IPS-NIHi7 (cell line): Measurements from ENCODE around the gene LSG1.

ENCODE experiments used
- DNase-seq: peaks from one replicate; pipeline ENCODE4 v3.0.0; 2012; ENCODE audit warnings: mixed read lengths; ENCODE audit errors: extremely low spot score

The LSG1 gene

GRCh38 chr3:194671900-194672808, at the start of gene LSG1:
LSG1 (minus strand) TSS chr3:194672191; CDS start chr3:194672162, 29 bp downstream.
- peak; percentile 90 for DNase-seq

- DNase-seq = no peak
Measured at GRCh38 chr3:194720048-194720447, 48.1 kb upstream of the LSG1 start.

DNA sequence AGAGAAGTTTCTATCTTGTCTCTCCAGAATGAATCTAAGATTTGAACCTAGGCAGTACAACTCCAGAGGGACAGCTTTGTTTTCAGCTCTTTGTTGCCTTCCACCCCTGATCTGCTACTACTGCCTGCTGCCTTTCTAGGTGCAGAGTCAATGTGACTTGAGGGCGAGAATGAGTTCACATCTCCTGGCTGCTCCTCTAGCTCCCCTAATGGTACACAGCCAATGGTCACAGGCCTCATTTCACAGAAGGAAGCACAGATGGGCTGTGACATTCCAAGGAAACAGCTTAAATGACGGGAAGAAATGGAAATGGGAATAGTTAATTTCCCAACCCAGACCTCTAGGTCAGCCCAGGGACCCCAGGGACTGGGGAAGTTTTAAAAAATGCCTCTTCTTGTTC, 46.1 kb upstream of the LSG1 start:
- no peak for DNase-seq

DNA sequence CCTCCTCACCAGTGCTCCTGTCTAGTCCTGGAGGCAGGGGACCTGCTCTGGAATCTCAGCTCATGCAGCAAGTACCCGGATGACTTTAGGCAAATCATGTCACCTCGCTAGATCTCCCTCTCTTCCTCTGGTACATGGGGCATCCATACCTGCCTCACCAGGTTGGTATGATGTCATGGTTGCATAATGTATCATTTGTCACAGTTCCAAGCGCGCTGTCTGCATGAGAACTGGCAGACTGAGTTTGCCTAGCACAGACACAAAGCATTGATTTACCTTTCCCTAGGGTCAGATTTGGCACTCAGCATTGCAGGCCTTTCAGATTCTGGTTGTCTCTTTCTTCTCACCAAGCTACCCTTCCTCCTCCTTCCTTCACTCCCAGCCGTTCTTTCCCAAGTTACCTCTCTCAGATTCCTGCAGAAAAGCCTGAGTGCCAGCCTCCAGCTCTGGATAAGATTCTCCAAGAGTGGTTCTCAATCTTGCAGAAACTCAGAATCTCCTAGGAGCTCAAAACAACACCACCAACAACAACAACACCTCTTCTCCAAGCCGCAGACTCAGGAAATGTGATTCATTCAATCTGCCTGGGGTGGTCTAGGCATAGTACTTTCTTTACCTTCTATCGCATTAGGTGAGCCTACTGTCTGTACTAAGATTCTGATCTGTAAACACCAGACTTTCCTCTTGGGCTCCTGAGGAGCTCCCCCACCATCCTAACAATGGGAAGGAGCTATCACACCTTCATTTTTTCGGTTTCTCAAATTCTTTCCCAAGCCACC, 43.2 kb upstream of the LSG1 start:
- no peak for DNase-seq

- DNase-seq = no peak
Measured at GRCh38 chr3:194714564-194714963, 42.6 kb upstream of the LSG1 start.

DNA sequence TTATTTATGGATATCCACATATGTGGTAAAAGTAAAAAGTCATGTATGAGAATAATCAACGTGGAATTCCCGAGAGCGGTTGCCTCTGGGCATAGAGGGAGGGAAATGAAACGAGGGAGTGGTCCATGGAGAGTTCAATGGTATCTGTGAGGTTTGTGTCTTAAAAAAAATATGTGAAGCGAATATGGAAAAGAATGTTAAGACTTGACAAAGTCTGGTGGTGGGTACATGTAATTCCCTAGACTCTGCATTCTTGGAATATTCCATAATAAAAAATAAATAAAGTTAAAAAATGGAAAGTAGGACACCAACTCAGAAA, 42.1 kb upstream of the LSG1 start:
- no peak for DNase-seq

GRCh38 chr3:194713299-194714136, 41.5 kb upstream of the LSG1 start:
- DNase-seq = no peak

DNA sequence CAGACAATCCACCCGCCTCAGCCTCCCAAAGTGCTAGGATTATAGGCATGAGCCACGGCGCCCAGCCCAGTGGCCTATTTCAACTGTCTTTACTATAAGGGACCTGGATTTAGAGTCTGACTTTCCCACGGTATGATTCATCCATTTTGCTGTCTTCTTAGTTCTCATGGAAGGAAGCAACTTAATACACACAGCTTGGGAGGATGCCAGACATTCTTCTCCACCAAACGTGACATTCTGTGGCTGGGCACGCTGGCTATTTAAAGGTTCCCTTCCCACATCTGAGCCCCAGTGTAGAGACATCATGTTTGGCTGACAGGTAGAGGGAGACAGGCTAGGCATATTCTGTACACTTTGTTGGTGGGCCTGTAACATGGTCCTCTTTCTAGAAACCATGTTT, 39.9 kb upstream of the LSG1 start:
- no peak for DNase-seq

GRCh38 chr3:194711286-194711685, 39.3 kb upstream of the LSG1 start:
- DNase-seq = no peak

DNA sequence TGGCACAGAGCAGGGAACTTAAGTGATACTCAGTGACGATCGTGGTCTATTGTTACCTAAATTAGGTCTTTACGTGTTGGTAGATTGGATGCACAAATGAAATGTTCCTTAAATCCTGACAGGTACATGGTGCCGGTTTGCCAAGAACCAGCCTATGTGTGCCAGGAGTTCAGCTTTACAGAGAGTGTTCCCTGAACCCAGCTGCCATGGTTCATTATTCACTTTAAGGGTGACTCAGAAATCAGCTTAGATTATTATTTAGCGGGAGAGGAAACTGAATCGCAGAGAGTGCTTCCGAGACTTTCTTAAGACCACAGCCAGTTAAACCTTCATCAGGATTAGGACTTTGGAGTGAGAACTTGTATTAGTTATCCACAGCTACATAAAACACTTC, 35.2 kb upstream of the LSG1 start:
- no peak for DNase-seq

DNA sequence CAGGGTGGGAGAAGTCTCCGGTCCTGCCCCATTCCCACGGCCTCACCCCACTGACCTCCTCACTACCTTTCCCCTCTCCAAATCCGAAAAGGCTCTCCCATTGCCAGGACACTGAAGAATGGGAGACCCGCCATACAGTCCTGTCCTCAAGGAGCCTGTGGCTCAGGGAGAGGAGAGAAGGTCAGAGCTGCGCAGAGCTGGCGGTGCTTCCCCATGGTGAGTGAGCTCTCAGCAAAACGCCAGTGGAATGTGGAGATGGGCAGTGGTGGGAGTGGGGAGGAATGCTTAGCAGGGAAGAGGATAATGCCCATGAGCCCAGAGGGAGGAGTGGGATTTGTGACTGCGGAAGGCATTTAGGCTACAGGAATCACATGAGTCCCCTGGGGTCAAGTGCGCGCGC, 33.8 kb upstream of the LSG1 start:
- DNase-seq = no peak

- no peak for DNase-seq
Measured at GRCh38 chr3:194705227-194705626, 33.2 kb upstream of the LSG1 start.

- no peak for DNase-seq
Measured at GRCh38 chr3:194702545-194702944, 30.6 kb upstream of the LSG1 start.

GRCh38 chr3:194696702-194697101, 24.7 kb upstream of the LSG1 start:
- no peak for DNase-seq

GRCh38 chr3:194691481-194692283, 19.7 kb upstream of the LSG1 start:
- no peak for DNase-seq

- no peak for DNase-seq
Measured at GRCh38 chr3:194690501-194691372, 18.7 kb upstream of the LSG1 start.

GRCh38 chr3:194689493-194689944, 17.5 kb upstream of the LSG1 start:
- DNase-seq = no peak

DNA sequence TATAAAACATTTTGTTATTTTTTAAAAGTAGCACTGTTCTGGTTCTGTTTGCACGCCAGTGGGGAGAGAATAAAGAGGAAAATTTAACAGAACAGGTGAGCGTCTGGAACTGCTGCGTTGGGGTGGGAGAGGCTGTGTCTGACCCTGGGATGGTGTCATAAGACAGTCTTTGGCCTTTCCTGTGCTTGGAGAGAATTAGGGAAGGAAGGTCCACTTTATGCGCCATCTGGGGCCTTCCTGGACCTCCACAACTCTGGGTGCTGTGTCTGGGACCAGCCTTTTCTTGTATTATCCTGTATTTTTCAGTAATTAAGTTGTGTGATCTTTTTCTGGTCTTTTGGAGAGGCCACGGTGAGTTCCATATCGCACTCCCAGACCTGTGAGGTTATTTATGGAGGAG, 17.0 kb upstream of the LSG1 start:
- no peak for DNase-seq

- DNase-seq = peak; percentile 70
Measured at GRCh38 chr3:194688200-194688740, 16.3 kb upstream of the LSG1 start.

- DNase-seq = peak; percentile 71
Measured at GRCh38 chr3:194687638-194688199, 15.7 kb upstream of the LSG1 start.
